Measurements from ENCODE around the gene RPP30.

The RPP30 gene

DNA sequence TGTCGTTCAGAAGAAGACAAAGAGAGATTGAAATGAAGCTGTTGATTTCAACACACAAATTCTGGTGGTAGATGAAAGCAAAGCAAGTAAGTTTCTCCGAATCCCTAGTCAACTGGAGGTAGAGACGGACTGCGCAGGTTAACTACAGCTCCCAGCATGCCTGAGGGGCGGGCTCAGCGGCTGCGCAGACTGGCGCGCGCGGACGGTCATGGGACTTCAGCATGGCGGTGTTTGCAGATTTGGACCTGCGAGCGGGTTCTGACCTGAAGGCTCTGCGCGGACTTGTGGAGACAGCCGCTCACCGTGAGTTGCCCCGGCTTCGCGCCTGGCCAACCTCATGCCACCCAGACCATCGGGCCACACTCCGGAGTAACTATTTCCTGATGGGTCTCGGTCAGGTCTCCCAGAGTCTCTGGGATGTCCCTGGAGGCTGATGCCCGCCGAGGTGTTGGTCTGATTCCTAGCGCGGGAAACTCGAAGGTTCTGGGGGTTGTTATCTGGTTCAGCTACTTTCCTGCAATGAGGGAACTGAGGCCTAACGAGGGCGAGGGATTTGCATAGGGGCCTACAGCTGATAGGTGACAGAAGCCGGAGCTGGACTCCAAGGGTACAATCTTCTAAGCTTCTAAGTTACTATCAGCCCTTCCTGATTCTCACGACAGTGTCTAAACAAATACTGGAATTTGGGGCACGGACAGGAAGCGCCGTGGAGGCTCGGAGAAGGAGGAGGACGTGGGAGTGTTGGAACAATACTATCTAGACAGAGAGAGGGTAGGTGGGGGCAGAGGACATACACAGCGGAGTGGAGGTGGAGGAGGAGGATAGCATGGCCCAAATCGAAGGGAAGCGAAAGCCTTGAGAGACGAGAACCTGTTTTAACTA is at the start of gene RPP30:
RPP30 (plus strand) TSS at position 209 of the 882 bp plus-strand sequence; CDS start at position 222, 13 bp downstream.
- peak; percentile 40 to 74 for DNase-seq

GRCh38 chr10:90822508-90822907 is 49.3 kb upstream of the RPP30 start:
- DNase-seq: no peak

DNA sequence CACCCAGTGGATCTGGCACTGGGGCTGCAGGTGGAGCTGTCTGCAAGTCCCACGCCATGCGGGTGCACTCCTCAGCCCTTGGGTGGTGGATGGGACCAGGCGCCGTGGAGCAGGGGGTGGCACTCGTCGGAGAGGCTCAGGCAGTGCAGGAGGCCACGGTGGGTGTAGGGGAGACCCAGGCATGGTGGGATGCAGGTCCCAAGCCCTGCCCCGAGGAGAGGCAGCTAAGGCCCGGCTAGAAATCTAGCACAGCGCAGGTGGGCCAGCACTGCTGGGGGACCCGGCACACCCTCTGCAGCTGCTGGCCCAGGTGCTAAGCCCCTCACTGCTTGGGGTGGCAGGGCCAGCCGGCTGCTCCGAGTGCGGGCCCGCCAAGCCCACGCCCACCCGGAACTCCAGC is 39.7 kb upstream of the RPP30 start:
- DNase-seq: no peak

- no peak for DNase-seq
Observed at GRCh38 chr10:90834326-90834725, 37.4 kb upstream of the RPP30 start.

- DNase-seq: no peak
Observed at GRCh38 chr10:90837486-90837885, 34.3 kb upstream of the RPP30 start.

- DNase-seq: no peak
Observed at GRCh38 chr10:90842725-90843124, 29.0 kb upstream of the RPP30 start.

GRCh38 chr10:90845726-90846125 is 26.0 kb upstream of the RPP30 start:
- no peak for DNase-seq

- DNase-seq: no peak
Observed at GRCh38 chr10:90846746-90847145, 25.0 kb upstream of the RPP30 start.

DNA sequence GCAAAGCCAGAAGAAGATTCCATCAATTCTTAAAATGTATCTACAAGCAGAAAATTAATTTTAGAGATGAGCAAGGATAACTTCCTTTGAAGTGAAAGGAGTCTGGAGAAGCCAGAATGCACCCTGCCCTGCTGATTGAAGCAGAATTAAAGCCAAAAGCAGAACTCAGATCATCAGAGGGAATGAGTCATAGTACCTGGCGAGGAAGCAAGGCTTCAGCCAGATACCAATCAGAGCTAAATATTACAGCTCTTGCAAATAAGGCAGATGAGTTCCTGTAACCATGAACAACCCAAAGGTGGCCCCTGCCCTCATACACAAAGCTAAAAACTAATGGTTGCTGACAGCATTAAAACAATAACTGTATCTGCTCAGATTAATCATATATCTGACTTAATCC is 24.3 kb upstream of the RPP30 start:
- DNase-seq: peak in 1 of 2 donors; percentile 43

DNA sequence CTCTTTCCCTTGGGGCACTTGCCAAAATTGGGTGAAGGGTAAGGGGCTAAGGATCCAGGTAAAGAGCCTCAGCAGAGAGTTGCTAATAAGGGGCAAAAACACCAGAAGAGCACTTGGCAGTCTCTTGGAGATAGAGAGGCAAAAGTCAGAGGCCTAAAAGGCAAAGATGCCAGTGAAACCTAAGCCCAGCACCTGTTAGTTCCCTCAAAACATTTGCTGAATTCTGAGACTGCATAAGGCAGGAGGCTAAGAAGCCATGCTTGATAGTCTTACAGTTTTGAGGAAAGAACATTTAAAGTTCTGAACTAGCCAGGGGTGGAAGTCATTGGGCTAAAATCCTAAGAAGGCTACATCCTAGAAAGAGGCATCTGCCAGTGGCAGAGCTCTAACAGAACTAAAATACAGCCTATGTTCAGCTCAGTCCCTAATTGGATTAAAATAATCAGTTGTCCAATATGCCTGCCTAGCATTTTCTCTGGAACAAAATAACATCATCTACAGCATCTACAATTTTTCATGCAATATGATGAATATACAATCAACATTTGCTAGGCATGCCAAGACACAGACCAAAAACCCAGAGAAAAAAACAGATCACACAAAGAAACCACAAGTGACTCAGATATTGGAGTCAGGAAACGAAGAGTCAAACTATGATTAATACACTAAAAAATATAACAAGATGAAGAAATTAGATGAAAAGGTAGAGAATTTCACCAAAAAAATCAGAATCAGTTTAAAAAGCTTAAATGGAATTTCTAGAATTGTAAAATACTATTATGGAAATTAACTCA is 21.6 kb upstream of the RPP30 start:
- no peak for DNase-seq

DNA sequence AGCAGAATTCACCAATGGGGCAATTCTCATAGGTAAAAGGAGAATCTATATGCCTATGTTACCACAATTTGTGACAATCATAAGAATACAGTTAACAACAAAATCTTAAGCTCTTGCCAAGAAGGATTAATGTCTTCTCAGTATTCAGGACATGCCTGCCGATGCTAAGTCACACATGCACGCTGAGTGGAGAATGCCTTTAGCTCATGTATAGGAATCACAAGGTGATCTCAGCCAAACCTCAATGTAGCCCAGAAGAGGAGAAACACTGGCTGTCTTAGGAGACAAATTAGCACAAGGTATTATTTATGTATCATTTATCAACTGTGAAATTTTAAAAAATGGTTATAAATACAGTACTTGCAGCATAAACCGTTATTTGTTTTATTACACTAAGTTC is 16.6 kb upstream of the RPP30 start:
- DNase-seq: no peak

GRCh38 chr10:90856261-90856660 is 15.5 kb upstream of the RPP30 start:
- no peak for DNase-seq

- DNase-seq: no peak
Observed at GRCh38 chr10:90856964-90857634, 14.7 kb upstream of the RPP30 start.

GRCh38 chr10:90857635-90858460 is 13.9 kb upstream of the RPP30 start, which contains the start of gene HTR7:
Gene HTR7, minus strand, starts transcription at chr10:90858039. Its CDS starts 368 bp downstream, at chr10:90857671.
- peak in 1 of 2 donors; percentile 58 for DNase-seq

GRCh38 chr10:90858461-90858968 is 13.3 kb upstream of the RPP30 start:
- no peak for DNase-seq

DNA sequence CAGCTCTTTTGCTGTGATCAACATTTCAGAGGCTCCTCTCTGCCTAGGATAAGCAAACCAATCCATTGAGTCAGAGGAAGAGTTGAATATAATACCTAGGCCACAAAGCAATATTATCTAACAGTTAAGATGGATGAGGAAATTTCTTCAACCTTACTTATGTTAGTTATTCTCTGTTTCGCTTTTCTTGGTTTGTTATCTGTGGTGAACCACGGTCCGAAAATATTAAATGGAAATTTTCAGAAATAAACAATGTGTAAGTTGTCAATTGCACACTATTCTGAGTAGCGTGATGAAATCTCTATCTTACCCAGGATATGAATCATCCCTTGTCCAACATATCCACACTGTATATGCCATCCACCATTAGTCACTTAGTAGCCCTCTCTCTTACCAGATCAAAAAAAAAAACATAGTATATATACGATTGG is 12.4 kb upstream of the RPP30 start:
- peak in 1 of 2 donors; percentile 25 for DNase-seq

DNA sequence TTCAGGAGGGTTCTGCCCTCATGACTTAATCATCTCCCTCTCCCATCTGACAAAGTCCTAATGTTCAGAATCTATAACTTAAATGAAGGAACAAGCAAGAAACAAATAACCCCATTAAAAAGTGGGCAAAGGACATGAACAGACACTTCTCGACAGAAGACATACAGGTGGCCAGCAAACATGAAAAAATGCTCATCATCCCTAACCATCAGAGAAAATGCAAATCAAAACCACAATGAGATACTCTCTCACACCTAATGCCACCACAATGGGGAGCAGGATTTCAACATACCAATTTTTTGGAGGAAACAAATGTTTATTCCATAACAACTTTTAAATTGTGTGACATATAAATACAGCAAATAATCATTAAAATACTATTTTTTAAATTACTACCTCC is 11.0 kb upstream of the RPP30 start:
- no peak for DNase-seq

DNA sequence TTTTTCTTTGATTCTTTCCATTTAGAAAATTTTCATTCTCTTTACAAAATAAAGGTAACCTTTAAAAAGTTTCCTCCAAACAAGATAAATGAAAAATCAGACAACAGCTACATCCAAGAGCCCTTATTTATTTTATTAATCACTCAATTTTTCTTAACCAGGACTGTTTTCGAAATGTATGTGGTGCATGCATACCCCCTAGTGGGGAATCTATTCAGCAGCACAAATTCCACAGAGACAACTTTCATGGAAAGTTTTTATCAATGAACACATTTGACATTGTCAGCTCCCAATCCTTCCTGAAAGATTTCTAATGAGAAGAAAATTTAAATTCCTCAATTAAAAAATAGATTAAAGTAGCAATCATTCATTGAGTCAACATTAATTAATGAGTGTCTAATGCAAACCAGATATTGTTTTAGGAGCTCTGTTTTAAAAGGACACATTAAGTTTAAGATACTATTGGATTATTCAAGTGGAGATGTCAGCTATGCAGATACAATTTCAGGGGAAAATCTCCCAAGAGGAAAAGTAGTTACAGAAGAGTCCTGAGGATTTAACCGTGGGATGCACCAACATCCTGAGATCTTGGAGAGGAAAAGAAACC is 8.8 kb upstream of the RPP30 start:
- peak in 1 of 2 donors; percentile 3 for DNase-seq

GRCh38 chr10:90865401-90865800 is 6.4 kb upstream of the RPP30 start:
- DNase-seq: no peak

GRCh38 chr10:90866050-90866598 is 5.7 kb upstream of the RPP30 start:
- DNase-seq: no peak

GRCh38 chr10:90871279-90871765 is 452 bp upstream of the RPP30 start:
- no peak for DNase-seq
